Measurements from ENCODE around the gene SAP30. TPM values are rescaled to one million over a fixed set of nuclear protein-coding genes. Genes with fewer than 3 reads are reported as not detected.

The SAP30 gene
- total and polyA plus RNA-seq, 2 experiments from 2014 or later, result 16.5 to 28.2 TPM

GRCh38 chr4:173411106-173411693, 40.4 kb downstream of the SAP30 start:
- Histone ChIP-seq H2AFZ (no peak overlapping the region), H3K27me3 (no peaks in the 10 kb centered on the region), H3K9me3 (ENCODE audit: low read depth) (no peaks in the 10 kb centered on the region), H3K4me1 (ENCODE audit: insufficient read depth) (no peaks in the 10 kb centered on the region), H3K79me2 (no peaks in the 10 kb centered on the region), H3K36me3 (replicated peaks; ENCODE audit: insufficient read depth, low read depth) (no peaks in the 10 kb centered on the region), H3K27ac (no peak overlapping the region), H3K4me3 (no peak overlapping the region), H3K9me2 (replicated peaks; ENCODE audit: insufficient read depth) (no peaks in the 10 kb centered on the region), H4K20me1 (ENCODE audit: insufficient read depth, poor library complexity, severe bottlenecking) (no peaks in the 10 kb centered on the region), H3K4me2 (no peak overlapping the region)
- no peak for DNase-seq (ENCODE audit: low spot score)
- no peak for TF ChIP-seq EZH2phosphoT487 (IDR thresholded peaks at IDR 0.05; ENCODE audit: low read depth, severe bottlenecking, unreplicated experiment)
- TF ChIP-seq EZH2 (IDR thresholded peaks at IDR 0.05; ENCODE audit: borderline replicate concordance), result no peak
- no peak for TF ChIP-seq CTCF (IDR thresholded peaks at IDR 0.05; ENCODE audit: poor library complexity)
- 68% methylated on average over 4 of the region's 4 CpGs for WGBS (ENCODE audit: low lambda C conversion rate, missing lambda C conversion rate)

- DNase-seq (ENCODE audit: low spot score), result peak; percentile 17
- H3K4me3 ChIP-seq, result no peak overlapping the region
- H4K20me1 ChIP-seq (ENCODE audit: insufficient read depth, poor library complexity, severe bottlenecking), result no peaks in the 10 kb centered on the region
- 88% methylated on average over 1 of the region's 1 CpG for WGBS (ENCODE audit: low lambda C conversion rate, missing lambda C conversion rate)
- H3K4me2 ChIP-seq, result no peak overlapping the region
- H3K9me3 ChIP-seq (ENCODE audit: low read depth), result no peaks in the 10 kb centered on the region
- H2AFZ ChIP-seq, result no peak overlapping the region
- H3K27ac ChIP-seq, result no peak overlapping the region
- TF ChIP-seq EZH2phosphoT487 (IDR thresholded peaks at IDR 0.05; ENCODE audit: low read depth, severe bottlenecking, unreplicated experiment) (no peak), EZH2 (IDR thresholded peaks at IDR 0.05; ENCODE audit: borderline replicate concordance) (no peak), CTCF (IDR thresholded peaks at IDR 0.05; ENCODE audit: poor library complexity) (no peak)
- H3K9me2 ChIP-seq (replicated peaks; ENCODE audit: insufficient read depth), result no peaks in the 10 kb centered on the region
- H3K27me3 ChIP-seq, result no peaks in the 10 kb centered on the region
- H3K36me3 ChIP-seq (replicated peaks; ENCODE audit: insufficient read depth, low read depth), result no peaks in the 10 kb centered on the region
- no peaks in the 10 kb centered on the region for H3K79me2 ChIP-seq
- no peaks in the 10 kb centered on the region for H3K4me1 ChIP-seq (ENCODE audit: insufficient read depth)
Measured at GRCh38 chr4:173413036-173413435, 42.3 kb downstream of the SAP30 start.

GRCh38 chr4:173414456-173414855, 43.7 kb downstream of the SAP30 start:
- H3K4me3 ChIP-seq, result no peak overlapping the region
- no peak overlapping the region for H3K4me2 ChIP-seq
- DNase-seq (ENCODE audit: low spot score), result no peak
- WGBS (ENCODE audit: low lambda C conversion rate, missing lambda C conversion rate), result 86% methylated on average over 3 of the region's 3 CpGs
- H3K36me3 ChIP-seq (replicated peaks; ENCODE audit: insufficient read depth, low read depth), result no peaks in the 10 kb centered on the region
- no peak overlapping the region for H2AFZ ChIP-seq
- H3K9me2 ChIP-seq (replicated peaks; ENCODE audit: insufficient read depth), result no peaks in the 10 kb centered on the region
- H3K79me2 ChIP-seq, result no peaks in the 10 kb centered on the region
- H3K4me1 ChIP-seq (ENCODE audit: insufficient read depth), result no peaks in the 10 kb centered on the region
- H3K27ac ChIP-seq, result no peak overlapping the region
- no peaks in the 10 kb centered on the region for H3K27me3 ChIP-seq
- H4K20me1 ChIP-seq (ENCODE audit: insufficient read depth, poor library complexity, severe bottlenecking), result no peaks in the 10 kb centered on the region
- no peak for TF ChIP-seq CTCF (IDR thresholded peaks at IDR 0.05; ENCODE audit: poor library complexity)
- no peak for TF ChIP-seq EZH2phosphoT487 (IDR thresholded peaks at IDR 0.05; ENCODE audit: low read depth, severe bottlenecking, unreplicated experiment)
- no peak for TF ChIP-seq EZH2 (IDR thresholded peaks at IDR 0.05; ENCODE audit: borderline replicate concordance)
- H3K9me3 ChIP-seq (ENCODE audit: low read depth), result no peaks in the 10 kb centered on the region
